H9 (cell line): Measurements from ENCODE around the gene MCF2L. TPM values are rescaled to one million over a fixed set of nuclear protein-coding genes. Genes with fewer than 3 reads are reported as not detected.

Experiments used
- DNase-seq: peaks from one replicate; pipeline ENCODE4 v3.0.0-alpha.2; 2017
- H2AFZ ChIP-seq: one replicate; pipeline ENCODE4 v1.6.1; 2013; ENCODE audit warnings: mild to moderate bottlenecking, low read length, control low read depth, moderate library complexity
- H2AK5ac ChIP-seq: 2 replicates; pipeline ENCODE4 v1.6.1; 2013; ENCODE audit warnings: low read length, control low read depth, mixed read lengths; ENCODE audit not compliant: insufficient read length
- H2BK120ac ChIP-seq: one replicate; pipeline ENCODE4 v1.6.1; 2013; ENCODE audit warnings: low read depth, mild to moderate bottlenecking, low read length, control low read depth, inconsistent platforms; ENCODE audit not compliant: poor library complexity, severe bottlenecking
- H2BK12ac ChIP-seq: 2 replicates; pipeline ENCODE4 v1.6.1; 2013; ENCODE audit warnings: low read length, control low read depth, mixed read lengths, low read depth; ENCODE audit not compliant: insufficient read length
- H2BK15ac ChIP-seq: 2 replicates; pipeline ENCODE4 v1.6.1; 2013; ENCODE audit warnings: low read depth, low read length, control low read depth
- H2BK20ac ChIP-seq: one replicate; pipeline ENCODE4 v1.6.1; 2013; ENCODE audit warnings: low read depth, mild to moderate bottlenecking, low read length, control low read depth, inconsistent platforms; ENCODE audit not compliant: poor library complexity, severe bottlenecking
- H2BK5ac ChIP-seq: 2 replicates; pipeline ENCODE4 v1.6.1; 2013; ENCODE audit warnings: low read length, control low read depth, mixed read lengths; ENCODE audit not compliant: insufficient read length
- H3K14ac ChIP-seq: 2 replicates; pipeline ENCODE4 v1.6.1; 2013; ENCODE audit warnings: low read length, control low read depth; ENCODE audit not compliant: insufficient read depth
- H3K18ac ChIP-seq: 2 replicates; pipeline ENCODE4 v1.6.1; 2013; ENCODE audit warnings: low read depth, mild to moderate bottlenecking, mixed read lengths, low read length, control low read depth; ENCODE audit not compliant: insufficient read length
- H3K23ac ChIP-seq: 2 replicates; pipeline ENCODE4 v1.6.1; 2013; ENCODE audit warnings: low read length, control low read depth, mixed read lengths, low read depth; ENCODE audit not compliant: insufficient read length
- H3K23me2 ChIP-seq: 2 replicates; pipeline ENCODE4 v1.6.1; 2013; ENCODE audit warnings: low read depth, mild to moderate bottlenecking, mixed read lengths, low read length, control low read depth; ENCODE audit not compliant: insufficient read length, poor library complexity, severe bottlenecking
- H3K27ac ChIP-seq: 2 replicates; pipeline ENCODE4 v1.5.1; 2013; ENCODE audit warnings: low read length, control low read depth, mixed read lengths, low read depth; ENCODE audit not compliant: insufficient read length
- H3K27me3 ChIP-seq: 2 replicates; pipeline ENCODE4 v1.6.1; 2013; ENCODE audit warnings: low read length, control low read depth, inconsistent platforms; ENCODE audit not compliant: insufficient read depth
- H3K4ac ChIP-seq: 2 replicates; pipeline ENCODE4 v1.6.1; 2013; ENCODE audit warnings: low read depth, mild to moderate bottlenecking, control low read depth, inconsistent platforms, low read length, moderate library complexity
- H3K4me1 ChIP-seq: 2 replicates; pipeline ENCODE4 v1.6.1; 2013; ENCODE audit warnings: low read length, control low read depth, inconsistent platforms; ENCODE audit not compliant: insufficient read depth
- H3K4me2 ChIP-seq: 2 replicates; pipeline ENCODE4 v1.6.1; 2013; ENCODE audit warnings: low read length, control low read depth, mixed read lengths; ENCODE audit not compliant: insufficient read length, insufficient read depth
- H3K56ac ChIP-seq: 2 replicates; pipeline ENCODE4 v1.6.1; 2013; ENCODE audit warnings: low read depth, mild to moderate bottlenecking, mixed read lengths, low read length, control low read depth; ENCODE audit not compliant: insufficient read length
- H3K79me1 ChIP-seq: 2 replicates; pipeline ENCODE4 v1.6.1; 2013; ENCODE audit warnings: low read depth, mild to moderate bottlenecking, moderate library complexity, low read length, control low read depth, inconsistent platforms; ENCODE audit not compliant: insufficient read depth, poor library complexity, severe bottlenecking
- H3K79me2 ChIP-seq: 2 replicates; pipeline ENCODE4 v1.6.1; 2013; ENCODE audit warnings: low read length, control low read depth, inconsistent platforms; ENCODE audit not compliant: insufficient read depth
- H3K9ac ChIP-seq: 2 replicates; pipeline ENCODE4 v1.6.1; 2013; ENCODE audit warnings: low read length, control low read depth, mixed read lengths; ENCODE audit not compliant: insufficient read length; ENCODE audit errors: extremely low read depth
- H3K9me3 ChIP-seq: one replicate; pipeline ENCODE4 v1.6.1; 2013; ENCODE audit warnings: low read depth, low read length, inconsistent platforms; ENCODE audit not compliant: control insufficient read depth
- H3T11ph ChIP-seq: one replicate; pipeline ENCODE4 v1.6.1; 2013; ENCODE audit warnings: mild to moderate bottlenecking, low read length, control low read depth, inconsistent platforms
- H4K20me1 ChIP-seq: one replicate; pipeline ENCODE4 v1.6.1; 2013; ENCODE audit not compliant: control insufficient read depth, insufficient read length, insufficient read depth
- H4K5ac ChIP-seq: 2 replicates; pipeline ENCODE4 v1.6.1; 2013; ENCODE audit warnings: low read depth, mild to moderate bottlenecking, mixed read lengths, low read length, control low read depth; ENCODE audit not compliant: insufficient read length
- H4K8ac ChIP-seq: replicated peaks from 2 replicates; pipeline ENCODE4 v1.6.1; 2013; ENCODE audit warnings: low read length, control low read depth, mixed read lengths, low read depth; ENCODE audit not compliant: insufficient read length
- H4K91ac ChIP-seq: 2 replicates; pipeline ENCODE4 v1.6.1; 2013; ENCODE audit warnings: low read depth, mild to moderate bottlenecking, moderate library complexity, mixed read lengths, low read length, control low read depth; ENCODE audit not compliant: insufficient read length
- H3K27ac Mint-ChIP-seq, 3 experiments: 2 replicates in 2 of 3; 3 replicates in 1 of 3; pipeline ENCODE4 v1.8.0; 2020 to 2021; ENCODE audit warnings: mixed read lengths in 3 of 3, mild to moderate bottlenecking in 1 of 3, moderate library complexity in 1 of 3
- H3K27me3 Mint-ChIP-seq: 2 replicates; pipeline ENCODE4 v1.8.0; 2021; ENCODE audit warnings: low read depth, mild to moderate bottlenecking, moderate library complexity, mixed read lengths
- H3K36me3 Mint-ChIP-seq, 3 experiments: 2 replicates in 2 of 3; 3 replicates in 1 of 3; pipeline ENCODE4 v1.8.0; 2020 to 2021; ENCODE audit warnings: low read depth in 3 of 3, mixed read lengths in 3 of 3; ENCODE audit not compliant: insufficient read depth in 1 of 3
- H3K4me1 Mint-ChIP-seq, 2 experiments: 2 replicates each; pipeline ENCODE4 v1.8.0; 2020; ENCODE audit warnings: mixed read lengths in 2 of 2
- H3K4me3 Mint-ChIP-seq, 2 experiments: 2 replicates in 1 of 2; 3 replicates in 1 of 2; pipeline ENCODE4 v1.8.0; 2020 to 2021; ENCODE audit warnings: mild to moderate bottlenecking in 2 of 2, mixed read lengths in 2 of 2, moderate library complexity in 1 of 2
- H3K9me3 Mint-ChIP-seq, 2 experiments: 2 replicates in 1 of 2; 3 replicates in 1 of 2; pipeline ENCODE4 v1.8.0; 2020; ENCODE audit warnings: mild to moderate bottlenecking in 2 of 2, mixed read lengths in 2 of 2, moderate library complexity in 1 of 2
- WGBS: extraction: QIAGEN DNeasy Blood & Tissue Kit; methylation state at CpG from one replicate; pipeline ENCODE4 v1.1.7; 2013; ENCODE audit warnings: missing lambda C conversion rate, low lambda C conversion rate, mixed read lengths; ENCODE audit not compliant: insufficient read length; ENCODE audit errors: extremely low coverage; 5-methylcytosine and 5-hydroxymethylcytosine counted together
- total RNA-seq: library from RNA; stranded (reverse); gene quantifications from 2 replicates; pipeline ENCODE4 v1.2.1, GENCODE V29; 2021
- TF ChIP-seq, protein P1 (sequence below): fragments of 200-600 bp; sonication (generic); conservative IDR thresholded peaks from 3 replicates; pipeline ENCODE4 v1.8.0; 2021; ENCODE audit warnings: antibody characterized with exemption, mild to moderate bottlenecking

Gene MCF2L
- total RNA-seq, 1 experiment from 2014 or later = 18.5 TPM

DNA sequence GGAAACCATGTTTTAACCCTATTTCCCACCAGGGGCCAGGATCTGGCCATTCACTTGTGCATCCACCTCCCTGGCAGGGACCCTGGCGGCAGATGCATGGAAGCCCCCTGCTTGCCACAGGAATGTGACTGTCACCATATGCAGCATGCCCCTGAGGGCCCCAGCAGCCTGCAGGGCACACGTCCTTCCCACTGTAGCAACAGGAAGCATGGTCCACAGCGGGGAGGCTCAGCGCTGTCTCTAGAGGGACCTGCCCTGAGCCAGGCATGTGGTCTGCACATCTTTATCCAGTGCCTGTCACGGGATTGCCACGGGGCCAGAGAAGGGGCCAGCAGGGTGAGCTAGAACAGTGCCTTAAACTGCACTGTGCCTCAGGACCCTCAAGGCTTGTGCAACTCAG, 34.9 kb upstream of the MCF2L start:
- Histone ChIP-seq H3K23me2 (no peaks in the 10 kb centered on the region), H3K4me2 (no peak overlapping the region), H3K27me3 (no peaks in the 10 kb centered on the region), H3K79me1 (no peaks in the 10 kb centered on the region), H3K23ac (no peak overlapping the region), H4K91ac (no peak overlapping the region), H2AFZ (no peak overlapping the region), H3K18ac (no peak overlapping the region), H3K9me3 (no peaks in the 10 kb centered on the region), H3K4ac (no peak overlapping the region), H4K5ac (no peak overlapping the region), H2BK20ac (no peak overlapping the region), H3T11ph (no peak overlapping the region), H2BK15ac (no peak overlapping the region), H4K8ac (no peak overlapping the region), H3K4me1 (no peaks in the 10 kb centered on the region; the same call in 1 of the 2 replicates), H2BK120ac (no peak overlapping the region), H2BK5ac (no peak overlapping the region), H4K20me1 (no peaks in the 10 kb centered on the region), H3K9ac (no peak overlapping the region), H3K14ac (no peak overlapping the region; the same call in 1 of the 2 replicates), H2BK12ac (no peak overlapping the region), H2AK5ac (no peak overlapping the region), H3K27ac (no peak overlapping the region), H3K56ac (no peak overlapping the region), H3K79me2 (peaks cover 2% of the 10 kb centered on the region; the same call in 1 of the 2 replicates)
- WGBS = no CpG with 5 or more reads among the region's 6 CpGs
- Mint-ChIP-seq H3K27me3 (peaks cover 5% of the 10 kb centered on the region), H3K9me3 (peaks cover 0 to 5% of the 10 kb centered on the region in 2 experiments; a peak in 2 of 5 replicates), H3K4me3 (no peak overlapping the region), H3K4me1 (peaks cover 13 to 28% of the 10 kb centered on the region in 2 experiments), H3K36me3 (peaks cover 0 to 6% (median 5%) of the 10 kb centered on the region in 3 experiments; a peak in 5 of 7 replicates), H3K27ac (no peak overlapping the region)
- no peak for DNase-seq
- TF ChIP-seq, protein P1, sequence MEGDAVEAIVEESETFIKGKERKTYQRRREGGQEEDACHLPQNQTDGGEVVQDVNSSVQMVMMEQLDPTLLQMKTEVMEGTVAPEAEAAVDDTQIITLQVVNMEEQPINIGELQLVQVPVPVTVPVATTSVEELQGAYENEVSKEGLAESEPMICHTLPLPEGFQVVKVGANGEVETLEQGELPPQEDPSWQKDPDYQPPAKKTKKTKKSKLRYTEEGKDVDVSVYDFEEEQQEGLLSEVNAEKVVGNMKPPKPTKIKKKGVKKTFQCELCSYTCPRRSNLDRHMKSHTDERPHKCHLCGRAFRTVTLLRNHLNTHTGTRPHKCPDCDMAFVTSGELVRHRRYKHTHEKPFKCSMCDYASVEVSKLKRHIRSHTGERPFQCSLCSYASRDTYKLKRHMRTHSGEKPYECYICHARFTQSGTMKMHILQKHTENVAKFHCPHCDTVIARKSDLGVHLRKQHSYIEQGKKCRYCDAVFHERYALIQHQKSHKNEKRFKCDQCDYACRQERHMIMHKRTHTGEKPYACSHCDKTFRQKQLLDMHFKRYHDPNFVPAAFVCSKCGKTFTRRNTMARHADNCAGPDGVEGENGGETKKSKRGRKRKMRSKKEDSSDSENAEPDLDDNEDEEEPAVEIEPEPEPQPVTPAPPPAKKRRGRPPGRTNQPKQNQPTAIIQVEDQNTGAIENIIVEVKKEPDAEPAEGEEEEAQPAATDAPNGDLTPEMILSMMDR = no peak
